Panc1 (cell line): ENCODE results near the gene ONECUT2.

ENCODE experiments used
- POLR2AphosphoS5 ChIP-seq: IDR thresholded peaks from 2 replicates; pipeline ENCODE4 v1.6.1; 2012; ENCODE audit warnings: mild to moderate bottlenecking, low read depth, low read length, moderate library complexity
- SIN3A ChIP-seq: IDR thresholded peaks from 2 replicates; pipeline ENCODE4 v1.6.1; 2012; ENCODE audit warnings: low read depth, mild to moderate bottlenecking, low read length, moderate library complexity, borderline replicate concordance; ENCODE audit not compliant: insufficient read depth
- TF ChIP-seq, protein P1 (sequence below): fragments of 450-650 bp; IDR thresholded peaks from 2 replicates; pipeline ENCODE4 v1.5.1; 2017; ENCODE audit warnings: mild to moderate bottlenecking
- TF ChIP-seq, protein P2 (sequence below), 2 experiments: IDR thresholded peaks; 2 replicates each; pipeline ENCODE4 v1.6.1; 2011 to 2012; ENCODE audit warnings: low read depth in 2 of 2, control low read depth in 1 of 2, low read length in 1 of 2, mild to moderate bottlenecking in 1 of 2, moderate library complexity in 1 of 2; ENCODE audit not compliant: insufficient read depth in 1 of 2

DNA sequence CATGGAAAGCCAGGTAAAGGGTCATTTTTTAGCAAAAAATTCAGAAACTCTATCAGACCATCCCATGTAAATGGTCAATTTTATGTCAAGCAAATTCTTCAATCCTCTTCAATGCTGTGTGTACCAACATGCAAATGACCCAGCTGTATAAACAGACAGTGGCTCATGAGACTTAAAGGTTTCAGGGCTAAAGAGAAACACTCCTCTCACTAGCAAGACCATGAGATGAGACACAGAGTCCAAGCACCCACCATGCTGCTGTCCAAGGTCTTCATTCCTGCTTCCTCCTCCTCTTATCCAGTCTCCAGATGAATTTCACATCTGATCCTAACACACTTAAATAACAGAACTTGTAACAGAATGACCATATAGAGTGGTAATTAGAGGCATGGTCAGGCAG is 30.8 kb upstream of the ONECUT2 start:
- TF ChIP-seq, protein P1, sequence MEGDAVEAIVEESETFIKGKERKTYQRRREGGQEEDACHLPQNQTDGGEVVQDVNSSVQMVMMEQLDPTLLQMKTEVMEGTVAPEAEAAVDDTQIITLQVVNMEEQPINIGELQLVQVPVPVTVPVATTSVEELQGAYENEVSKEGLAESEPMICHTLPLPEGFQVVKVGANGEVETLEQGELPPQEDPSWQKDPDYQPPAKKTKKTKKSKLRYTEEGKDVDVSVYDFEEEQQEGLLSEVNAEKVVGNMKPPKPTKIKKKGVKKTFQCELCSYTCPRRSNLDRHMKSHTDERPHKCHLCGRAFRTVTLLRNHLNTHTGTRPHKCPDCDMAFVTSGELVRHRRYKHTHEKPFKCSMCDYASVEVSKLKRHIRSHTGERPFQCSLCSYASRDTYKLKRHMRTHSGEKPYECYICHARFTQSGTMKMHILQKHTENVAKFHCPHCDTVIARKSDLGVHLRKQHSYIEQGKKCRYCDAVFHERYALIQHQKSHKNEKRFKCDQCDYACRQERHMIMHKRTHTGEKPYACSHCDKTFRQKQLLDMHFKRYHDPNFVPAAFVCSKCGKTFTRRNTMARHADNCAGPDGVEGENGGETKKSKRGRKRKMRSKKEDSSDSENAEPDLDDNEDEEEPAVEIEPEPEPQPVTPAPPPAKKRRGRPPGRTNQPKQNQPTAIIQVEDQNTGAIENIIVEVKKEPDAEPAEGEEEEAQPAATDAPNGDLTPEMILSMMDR: no peak
- TF ChIP-seq POLR2AphosphoS5: no peak
- TF ChIP-seq SIN3A: no peak
- TF ChIP-seq, protein P2, sequence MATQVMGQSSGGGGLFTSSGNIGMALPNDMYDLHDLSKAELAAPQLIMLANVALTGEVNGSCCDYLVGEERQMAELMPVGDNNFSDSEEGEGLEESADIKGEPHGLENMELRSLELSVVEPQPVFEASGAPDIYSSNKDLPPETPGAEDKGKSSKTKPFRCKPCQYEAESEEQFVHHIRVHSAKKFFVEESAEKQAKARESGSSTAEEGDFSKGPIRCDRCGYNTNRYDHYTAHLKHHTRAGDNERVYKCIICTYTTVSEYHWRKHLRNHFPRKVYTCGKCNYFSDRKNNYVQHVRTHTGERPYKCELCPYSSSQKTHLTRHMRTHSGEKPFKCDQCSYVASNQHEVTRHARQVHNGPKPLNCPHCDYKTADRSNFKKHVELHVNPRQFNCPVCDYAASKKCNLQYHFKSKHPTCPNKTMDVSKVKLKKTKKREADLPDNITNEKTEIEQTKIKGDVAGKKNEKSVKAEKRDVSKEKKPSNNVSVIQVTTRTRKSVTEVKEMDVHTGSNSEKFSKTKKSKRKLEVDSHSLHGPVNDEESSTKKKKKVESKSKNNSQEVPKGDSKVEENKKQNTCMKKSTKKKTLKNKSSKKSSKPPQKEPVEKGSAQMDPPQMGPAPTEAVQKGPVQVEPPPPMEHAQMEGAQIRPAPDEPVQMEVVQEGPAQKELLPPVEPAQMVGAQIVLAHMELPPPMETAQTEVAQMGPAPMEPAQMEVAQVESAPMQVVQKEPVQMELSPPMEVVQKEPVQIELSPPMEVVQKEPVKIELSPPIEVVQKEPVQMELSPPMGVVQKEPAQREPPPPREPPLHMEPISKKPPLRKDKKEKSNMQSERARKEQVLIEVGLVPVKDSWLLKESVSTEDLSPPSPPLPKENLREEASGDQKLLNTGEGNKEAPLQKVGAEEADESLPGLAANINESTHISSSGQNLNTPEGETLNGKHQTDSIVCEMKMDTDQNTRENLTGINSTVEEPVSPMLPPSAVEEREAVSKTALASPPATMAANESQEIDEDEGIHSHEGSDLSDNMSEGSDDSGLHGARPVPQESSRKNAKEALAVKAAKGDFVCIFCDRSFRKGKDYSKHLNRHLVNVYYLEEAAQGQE (IDR thresholded peaks at IDR 0.05; ENCODE audit: insufficient read depth in 1 of 2, low read depth in 2 of 2, low read length in 1 of 2): 0 out of 4 replicates have a peak, but pooled peaks of 1 of the 2 experiments have one; percentile 18
